GM18873 (cell line): Measurements from ENCODE around the gene PLTP.
"Not testable (repeated sequence)": the region's sequence is repeated elsewhere in the genome, so short reads cannot be mapped to it uniquely, and the experiment has no call there.

Experiments used
- ATAC-seq: cut with Tn5 transposase; IDR thresholded peaks from one replicate; pipeline ENCODE4 v1.9.1; 2021; ENCODE audit warnings: mild to moderate bottlenecking, moderate library complexity, moderate number of reproducible peaks; ENCODE audit not compliant: unreplicated experiment, low FRiP score

PLTP gene, protein sequence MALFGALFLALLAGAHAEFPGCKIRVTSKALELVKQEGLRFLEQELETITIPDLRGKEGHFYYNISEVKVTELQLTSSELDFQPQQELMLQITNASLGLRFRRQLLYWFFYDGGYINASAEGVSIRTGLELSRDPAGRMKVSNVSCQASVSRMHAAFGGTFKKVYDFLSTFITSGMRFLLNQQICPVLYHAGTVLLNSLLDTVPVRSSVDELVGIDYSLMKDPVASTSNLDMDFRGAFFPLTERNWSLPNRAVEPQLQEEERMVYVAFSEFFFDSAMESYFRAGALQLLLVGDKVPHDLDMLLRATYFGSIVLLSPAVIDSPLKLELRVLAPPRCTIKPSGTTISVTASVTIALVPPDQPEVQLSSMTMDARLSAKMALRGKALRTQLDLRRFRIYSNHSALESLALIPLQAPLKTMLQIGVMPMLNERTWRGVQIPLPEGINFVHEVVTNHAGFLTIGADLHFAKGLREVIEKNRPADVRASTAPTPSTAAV

DNA sequence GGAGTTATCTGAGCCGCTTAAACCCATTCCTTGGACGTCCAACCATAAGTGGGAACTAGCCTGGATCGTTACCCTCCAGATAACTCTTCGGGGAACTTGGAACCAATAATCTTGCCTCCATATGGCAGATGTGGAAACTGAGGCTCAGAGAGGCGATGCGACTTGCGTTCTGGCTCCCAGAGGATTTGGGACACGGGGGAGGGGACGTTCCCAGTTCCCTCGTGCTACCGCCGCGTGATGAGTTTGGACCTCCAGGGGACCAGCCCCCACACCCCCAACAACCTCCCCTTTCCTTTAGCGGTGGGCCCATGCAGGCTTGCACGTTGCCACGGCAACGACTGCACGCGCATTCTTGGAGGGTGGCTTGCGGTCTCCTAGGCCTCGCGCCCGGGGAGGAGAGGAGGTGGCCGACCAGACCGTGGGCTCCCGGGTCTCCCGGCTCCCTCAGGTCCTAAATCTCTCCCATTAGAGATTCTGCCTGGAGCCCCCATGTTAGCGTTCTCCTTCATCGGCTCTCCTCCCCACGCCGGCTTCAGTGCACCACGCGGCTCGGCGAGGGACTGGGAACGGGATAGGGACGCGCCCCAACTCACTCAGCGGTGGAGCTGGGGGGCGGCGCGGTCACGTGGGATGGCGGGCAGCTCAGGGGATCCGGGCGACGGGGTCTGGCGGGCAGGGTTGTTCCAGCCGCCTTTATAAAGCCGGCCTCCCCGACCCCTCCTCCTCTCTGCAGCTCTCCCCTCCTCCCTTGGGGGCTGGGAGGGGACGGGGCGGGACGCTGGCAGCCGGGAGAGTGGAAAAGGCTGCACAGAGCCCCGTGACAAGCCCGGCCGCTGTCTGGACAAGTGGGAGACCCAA lies at the start of gene PLTP:
Gene PLTP (minus strand): TSS at position 670 of the 858 bp plus-strand sequence. CDS start 703 bp downstream, outside the sequence.
- no peak for ATAC-seq

DNA sequence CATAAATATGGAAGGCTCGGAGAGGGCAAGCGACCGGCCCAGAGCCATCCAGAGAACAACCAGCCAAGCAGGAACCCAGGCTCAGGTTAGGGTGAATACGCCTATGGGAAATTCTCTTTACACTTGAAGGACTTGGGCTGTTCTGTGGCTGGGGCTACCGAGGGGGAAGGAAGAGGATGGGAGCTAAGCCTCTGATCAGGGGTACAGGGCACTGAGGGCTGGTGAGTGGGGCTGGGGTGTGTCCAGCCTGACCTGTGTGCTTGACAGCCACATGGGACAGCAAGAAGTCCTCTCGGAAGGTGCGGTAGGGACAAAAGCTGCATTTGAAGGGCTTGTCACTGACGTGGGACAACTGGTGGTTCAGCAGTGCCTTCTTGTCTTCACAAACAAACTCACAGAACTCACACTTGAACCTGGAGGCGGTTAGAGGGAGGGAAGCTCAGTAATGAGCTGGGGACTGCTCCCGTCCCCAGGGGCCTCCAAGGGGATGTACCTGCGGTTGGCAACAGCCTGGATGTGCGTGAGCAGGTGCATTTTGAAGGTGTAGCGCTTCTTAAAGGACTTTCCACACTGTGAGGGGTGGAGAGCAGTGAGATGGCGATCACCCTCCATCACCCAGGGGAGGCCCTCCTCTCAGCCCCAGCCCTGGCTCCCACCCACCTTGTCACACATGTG lies 48.1 kb upstream of the PLTP start:
- no peak for ATAC-seq

DNA sequence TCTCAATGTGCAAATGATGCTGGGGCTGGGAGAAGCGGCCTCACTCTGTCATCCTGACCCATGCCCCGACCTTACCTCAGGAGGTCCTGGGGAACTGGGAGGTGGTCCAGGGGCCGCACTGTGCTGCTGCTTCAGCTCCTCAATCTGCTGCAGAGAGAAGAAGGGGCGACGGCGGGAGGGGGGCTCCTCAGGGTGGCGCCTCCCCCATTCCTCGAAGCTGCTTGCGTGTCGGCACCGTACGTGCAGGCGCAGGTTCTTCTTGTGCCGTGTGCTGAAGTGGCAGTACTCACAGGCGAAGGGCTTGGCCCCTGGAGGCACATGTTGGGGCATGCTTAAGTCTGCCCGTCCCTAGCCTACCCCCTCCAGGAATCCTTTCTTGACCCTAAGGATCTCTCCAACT lies 47.2 kb upstream of the PLTP start:
- ATAC-seq, result no peak

DNA sequence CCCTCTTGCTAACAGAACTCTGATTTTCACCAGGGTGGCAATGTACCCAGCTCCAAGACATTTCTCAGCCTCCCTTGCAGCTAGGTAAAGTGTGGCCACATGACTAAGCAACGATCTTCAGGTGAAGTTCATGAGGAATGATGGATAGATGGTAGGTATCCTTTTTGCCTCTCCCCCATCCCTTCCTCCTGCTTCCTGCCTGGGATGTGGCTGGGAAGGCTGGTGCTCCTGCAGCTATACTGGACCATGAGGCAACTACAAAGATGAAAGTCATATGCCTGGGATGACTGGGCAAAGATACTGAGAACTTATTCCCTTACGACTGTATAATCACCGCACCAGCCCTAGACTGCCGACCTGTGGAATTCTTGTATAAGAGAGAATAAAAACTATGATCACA lies 46.6 kb upstream of the PLTP start:
- no peak for ATAC-seq

DNA sequence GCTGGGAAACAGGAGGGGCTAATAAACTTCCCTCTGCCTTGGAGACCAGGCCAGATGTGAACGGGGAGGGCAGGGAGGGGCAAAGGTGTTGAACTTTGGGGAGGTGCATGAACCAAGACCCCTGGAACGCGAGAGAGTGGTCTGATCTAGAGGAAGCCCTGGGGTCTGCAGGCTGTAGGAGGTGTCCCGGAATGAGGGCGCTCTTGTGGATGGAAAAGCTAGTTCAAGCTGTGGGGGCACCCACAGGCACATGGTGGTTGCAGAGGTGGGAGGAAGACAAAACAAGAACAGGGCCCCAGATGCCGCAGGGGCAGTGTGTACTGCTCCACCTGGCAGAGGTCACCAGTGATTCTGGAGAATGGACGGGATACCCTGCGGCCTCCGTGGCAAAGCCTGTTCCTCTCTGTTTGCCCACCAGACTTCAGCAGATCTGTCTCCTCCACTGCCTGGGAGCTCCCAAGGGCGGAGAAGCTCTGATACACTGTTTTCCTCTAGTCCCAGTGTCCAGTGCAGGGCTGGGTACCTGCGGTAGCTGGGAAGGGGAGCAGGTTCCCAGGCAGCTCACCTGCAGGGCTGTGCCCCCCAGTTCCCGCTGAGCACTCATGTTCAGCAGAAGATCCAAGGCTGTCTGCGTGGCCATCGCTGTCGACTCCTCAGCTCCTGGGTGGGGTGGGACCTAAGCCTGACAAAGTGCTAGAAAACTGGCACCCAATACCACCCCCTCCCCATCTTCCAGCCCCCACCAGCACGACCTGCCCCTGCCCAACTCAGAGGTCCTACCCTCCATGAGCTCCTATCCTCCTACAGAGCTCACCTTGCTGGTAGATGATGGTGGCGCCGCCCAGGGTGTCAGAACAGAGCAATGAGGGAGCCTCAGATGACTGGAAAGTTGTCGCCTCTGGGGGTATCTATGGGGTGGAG lies 45.3 kb upstream of the PLTP start:
- ATAC-seq, result no peak

DNA sequence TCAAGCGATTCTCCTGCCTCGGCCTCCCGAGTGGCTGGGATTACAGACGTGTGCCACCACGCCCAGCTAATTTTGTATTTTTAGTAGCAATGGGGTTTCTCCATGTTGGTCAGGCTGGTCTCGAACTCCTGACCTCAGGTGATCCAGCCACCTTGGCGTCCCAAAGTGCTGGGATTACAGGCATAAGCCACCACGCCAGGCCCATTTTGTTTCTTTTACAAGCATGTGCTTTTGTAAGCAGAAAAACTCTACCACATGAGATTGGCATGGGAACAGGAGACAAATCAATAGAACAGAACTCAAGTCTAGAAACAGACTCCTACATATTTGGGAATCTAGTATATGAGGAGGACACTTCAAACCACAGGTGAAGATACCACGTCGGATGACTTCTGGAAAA lies 44.4 kb upstream of the PLTP start:
- not testable (repeated sequence) for ATAC-seq

DNA sequence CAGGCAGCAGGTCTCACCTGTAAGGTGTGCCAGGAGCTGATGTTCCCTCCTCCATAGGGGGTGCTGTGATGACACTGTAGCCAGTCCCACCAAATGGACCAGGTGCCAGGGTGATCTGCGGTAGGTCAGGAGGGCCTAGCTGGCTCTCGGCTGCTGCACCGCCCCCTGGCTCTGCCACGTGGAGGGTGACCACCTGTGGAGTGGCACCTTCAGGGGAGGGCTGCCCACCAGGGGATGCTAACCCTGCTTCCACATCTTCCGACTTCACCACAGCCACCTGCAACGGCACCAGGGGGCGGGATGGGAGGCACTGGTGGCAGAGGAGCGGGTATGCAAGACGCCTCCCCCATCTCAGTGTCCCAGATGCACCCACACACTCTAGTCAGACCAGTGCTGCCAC lies 41.7 kb upstream of the PLTP start:
- no peak for ATAC-seq

DNA sequence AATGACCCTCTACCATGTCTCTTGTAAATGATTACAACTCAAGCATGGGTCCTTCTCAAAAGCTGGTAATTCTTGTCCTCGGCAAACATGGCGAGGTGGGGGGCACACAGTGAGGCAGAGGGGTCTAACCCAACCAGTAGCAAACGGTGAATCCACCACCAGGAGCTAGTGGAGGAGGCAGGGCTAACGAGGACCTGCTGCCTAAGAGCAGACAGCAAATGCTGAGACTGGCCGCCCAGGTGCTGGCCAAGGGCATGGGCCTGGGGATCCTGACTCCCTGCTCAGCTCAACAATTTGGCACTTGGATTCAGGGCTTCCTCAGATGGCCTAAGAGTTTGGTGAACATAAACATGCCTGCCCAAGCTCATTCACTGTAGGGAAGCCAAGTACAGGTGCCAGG lies 40.9 kb upstream of the PLTP start:
- no peak for ATAC-seq

DNA sequence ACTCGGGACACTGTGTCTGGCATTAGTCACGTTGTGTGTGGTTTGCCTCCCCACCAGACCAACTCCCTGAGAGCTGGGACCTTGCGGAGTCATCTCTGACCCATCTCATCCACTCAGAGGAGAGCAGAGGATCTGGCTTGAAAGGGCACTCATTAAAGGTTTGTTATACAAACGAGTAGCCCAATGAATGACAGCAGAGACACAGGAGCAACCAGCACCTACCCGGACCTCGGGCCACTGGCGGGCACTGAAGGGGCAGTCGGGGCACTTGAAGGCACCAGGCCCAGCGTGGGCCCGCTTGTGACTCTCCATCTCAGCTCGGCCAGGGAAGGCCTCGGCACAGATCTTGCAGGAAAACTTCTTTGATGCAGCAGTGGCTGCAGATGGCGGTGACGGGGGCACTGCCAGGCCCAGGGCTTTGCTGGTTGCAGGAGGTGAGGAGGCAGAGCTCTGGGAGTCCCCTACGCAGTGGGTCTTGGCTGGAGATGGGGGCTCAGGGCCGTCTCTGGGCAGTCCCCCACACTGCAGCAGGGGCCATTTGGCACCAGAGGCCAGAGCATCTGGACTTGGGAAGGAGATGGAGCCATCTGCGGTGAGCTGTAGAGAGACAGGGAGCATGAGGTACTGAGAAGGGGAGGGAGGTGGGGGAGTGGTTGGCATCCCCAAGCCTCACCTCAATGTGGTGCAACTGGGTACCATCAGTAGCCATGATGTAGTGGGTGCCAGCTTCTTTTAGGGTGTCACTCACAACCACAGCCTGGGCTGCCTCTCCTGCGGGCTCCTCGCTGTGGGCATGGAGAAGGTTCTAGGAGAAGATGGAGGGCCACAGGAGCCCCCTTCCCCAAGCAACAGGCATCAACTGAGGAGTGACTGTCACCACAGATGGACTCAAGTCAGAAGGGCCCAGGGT lies 40.2 kb upstream of the PLTP start:
- ATAC-seq, result no peak

DNA sequence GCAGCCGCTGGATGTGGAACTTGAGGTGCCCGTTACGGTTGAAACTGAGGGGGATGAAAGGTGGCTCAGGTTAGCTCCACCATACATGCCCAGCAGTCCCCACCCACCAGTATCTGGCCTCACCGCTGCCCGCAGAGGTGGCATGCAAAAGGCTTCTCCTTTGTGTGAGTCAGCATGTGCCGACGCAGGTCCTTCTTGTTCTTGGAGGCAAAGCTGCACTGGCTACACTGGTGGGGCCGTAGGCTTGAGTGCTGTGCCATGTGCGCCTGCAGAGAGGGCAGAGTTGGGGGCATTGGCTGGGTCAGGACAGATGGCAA lies 38.3 kb upstream of the PLTP start:
- ATAC-seq, result no peak

DNA sequence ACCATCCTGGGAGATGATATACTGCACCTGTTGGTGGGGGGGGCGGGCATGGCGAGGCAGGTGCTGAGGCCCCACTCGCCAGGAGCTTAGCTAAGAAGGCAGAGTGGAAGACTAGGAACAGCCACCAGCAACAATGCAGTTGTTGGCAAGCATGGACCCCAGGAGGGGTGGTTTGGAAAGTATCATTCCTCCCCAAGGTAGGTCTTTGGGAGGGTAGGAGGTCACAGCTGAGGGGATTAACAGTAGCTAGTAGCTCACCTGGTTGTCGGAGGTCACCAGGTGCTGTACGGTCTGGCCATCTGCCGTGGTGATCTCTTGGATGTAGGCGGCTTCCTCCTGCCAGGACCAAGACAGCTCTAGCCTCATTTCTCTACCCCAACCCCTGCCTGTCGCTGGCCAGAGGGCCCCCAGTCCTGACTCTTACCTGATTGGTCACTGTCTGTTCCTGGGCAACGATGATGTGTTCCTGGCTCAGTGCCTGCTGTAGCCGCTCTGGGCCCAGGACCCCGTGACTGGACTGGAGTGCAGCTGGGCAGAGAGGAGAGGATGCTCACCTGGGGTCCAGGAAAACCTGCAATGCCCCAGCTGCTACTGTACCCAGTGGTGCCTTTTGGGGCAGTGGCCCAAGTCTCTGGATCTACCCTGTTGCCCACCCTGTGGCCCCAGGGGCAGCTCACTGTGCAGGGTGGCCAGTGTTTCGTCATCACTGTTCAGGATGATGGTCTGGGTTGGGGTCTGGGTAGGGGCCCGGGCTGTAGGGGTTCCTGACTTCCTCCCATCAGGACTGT lies 37.8 kb upstream of the PLTP start:
- no peak for ATAC-seq

DNA sequence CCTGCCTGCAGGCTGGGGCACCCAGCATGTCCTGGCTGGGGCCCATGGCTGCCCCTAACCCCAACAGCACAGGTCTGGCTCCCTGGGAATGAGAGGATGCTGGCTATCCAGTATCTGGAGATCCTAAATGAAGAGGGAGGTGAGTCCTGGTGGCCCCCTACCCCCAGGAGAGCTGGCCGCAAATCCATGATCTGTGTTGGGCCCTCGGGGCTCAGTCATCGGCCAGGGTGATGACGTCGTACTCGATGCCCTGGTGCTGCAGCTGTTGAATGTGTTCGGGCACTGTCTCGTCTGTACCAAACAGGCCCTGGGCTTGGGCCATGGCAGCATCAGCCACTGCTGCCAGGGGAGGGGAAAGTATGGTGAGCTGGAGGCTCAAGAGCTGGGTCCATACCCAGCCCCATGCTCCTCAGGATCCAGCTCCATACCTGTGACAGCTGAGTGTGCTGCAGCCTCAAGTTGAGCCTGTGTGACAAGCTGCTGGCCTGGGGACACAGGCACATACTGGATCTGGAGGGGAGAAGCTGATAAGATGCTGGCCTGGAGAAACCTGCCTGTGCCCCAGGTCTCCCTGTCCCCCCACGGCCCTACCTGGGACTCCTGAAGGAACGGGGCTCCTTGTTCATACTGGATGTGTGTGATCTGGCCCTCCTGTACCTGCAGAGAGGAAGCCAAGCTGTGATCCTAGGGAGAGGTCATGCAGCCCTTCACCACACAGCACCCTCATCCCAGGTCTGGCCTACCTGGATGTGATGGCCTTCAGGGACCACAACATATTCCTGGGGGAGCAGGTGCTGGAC lies 37.0 kb upstream of the PLTP start:
- no peak for ATAC-seq

DNA sequence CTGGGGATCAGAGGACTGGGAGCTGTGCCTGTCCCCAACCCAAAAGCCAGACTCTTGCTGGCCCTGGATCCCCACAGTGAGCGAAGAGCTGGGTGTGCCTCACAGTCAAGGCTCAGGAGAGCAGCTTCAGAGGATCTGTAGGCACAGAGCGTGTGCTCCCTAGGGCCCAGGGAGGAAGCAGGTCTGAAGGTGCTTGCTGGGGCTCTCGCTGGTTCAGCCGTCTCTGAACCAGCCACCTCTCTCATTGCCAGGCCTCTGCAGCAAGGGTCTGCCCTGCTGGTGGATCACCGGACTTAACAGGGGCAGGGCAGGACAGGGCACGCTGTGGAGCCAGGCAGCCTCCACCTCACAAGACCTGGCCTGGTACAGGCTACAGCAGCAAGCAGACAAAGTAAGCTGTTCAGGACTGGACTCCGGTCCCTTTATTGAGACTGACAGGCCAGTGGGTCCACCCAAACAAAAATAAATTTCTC lies 36.3 kb upstream of the PLTP start:
- no peak for ATAC-seq

DNA sequence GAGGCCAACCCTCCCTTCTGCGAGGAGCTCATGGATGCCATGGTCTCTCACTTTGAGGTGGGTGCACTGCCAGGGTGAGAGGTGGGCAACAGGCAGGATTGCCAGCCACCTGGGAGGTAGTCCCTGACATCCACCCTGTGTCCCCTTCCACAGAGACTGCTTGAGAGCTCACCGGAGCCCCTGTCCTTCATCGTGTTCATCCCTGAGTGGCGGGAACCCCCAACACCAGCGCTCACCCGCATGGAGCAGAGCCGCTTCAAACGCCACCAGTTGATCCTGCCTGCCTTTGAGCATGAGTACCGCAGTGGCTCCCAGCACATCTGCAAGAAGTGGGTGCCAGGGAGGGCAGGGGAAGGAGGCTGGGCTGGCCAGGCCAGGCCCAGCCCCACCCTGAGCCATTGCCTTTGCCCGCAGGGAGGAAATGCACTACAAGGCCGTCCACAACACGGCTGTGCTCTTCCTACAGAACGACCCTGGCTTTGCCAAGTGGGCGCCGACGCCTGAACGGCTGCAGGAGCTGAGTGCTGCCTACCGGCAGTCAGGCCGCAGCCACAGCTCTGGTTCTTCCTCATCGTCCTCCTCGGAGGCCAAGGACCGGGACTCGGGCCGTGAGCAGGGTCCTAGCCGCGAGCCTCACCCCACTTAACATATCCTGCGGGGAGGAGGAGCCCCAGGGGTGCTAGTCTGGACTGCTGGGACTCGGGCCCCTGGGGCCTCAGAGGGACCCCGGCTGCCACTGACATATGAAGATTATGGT lies 35.3 kb upstream of the PLTP start:
- ATAC-seq, result no peak

DNA sequence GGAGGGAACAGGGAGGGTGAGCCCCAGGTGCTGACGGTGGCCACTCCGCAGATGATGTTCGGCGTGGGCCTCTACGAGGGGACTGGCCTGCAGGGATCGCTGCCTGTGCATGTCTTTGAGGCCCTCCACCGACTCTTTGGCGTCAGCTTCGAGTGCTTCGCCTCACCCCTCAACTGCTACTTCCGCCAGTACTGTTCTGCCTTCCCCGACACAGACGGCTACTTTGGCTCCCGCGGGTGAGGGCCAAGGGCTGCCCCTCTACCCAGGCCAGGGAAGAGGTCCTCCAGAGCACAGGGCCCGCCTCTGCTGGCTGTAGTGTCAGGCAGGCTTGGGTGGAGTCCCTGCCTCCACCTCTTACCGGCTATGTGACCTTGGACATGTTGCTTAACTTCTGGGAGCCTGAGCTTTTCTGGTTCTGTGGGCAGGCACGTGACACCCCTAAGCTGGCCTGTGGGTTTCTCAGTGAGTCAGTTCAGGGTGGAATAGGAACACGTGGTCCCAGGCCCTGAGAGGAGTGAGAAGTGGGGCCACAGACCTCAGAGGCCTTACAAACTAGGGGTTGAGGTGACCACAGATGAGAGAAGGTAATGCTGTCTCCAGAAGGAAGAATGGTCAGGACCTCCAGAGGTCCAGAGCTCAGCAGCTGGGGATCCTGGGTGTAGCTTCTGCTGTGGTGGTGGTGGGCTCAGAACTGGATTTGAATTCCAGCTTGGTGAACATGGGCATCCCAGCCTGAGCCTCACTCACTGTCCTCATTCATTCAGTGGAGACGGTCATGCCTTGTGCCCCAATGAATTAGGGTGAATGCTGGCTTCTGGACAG lies 34.4 kb upstream of the PLTP start:
- ATAC-seq, result no peak

DNA sequence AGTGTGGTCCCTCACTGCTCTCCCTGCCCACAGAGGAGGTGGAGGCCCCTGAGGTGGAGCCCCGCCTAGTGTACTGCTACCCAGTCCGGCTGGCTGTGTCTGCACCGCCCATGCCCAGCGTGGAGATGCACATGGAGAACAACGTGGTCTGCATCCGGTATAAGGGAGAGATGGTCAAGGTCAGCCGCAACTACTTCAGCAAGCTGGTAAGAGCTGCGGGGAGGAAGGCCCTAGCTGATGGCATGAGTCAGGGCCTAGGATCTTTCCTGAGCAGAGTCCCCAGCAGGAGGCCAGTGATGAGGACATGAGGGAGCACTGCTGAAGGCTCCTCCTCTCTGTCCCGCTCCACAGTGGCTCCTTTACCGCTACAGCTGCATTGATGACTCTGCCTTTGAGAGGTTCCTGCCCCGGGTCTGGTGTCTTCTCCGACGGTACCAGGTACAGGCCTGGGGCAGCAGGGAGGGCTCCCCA lies 33.8 kb upstream of the PLTP start:
- ATAC-seq, result no peak
